Amniotic epithelial cell (primary cell): Measurements from ENCODE around the gene INO80D.
"Not testable (repeated sequence)": the region's sequence is repeated elsewhere in the genome, so short reads cannot be mapped to it uniquely, and the experiment has no call there.

Experiments
- DNase-seq: peaks from one replicate; pipeline ENCODE4 v3.0.0-alpha.2; 2010; ENCODE audit warnings: low read depth

Gene INO80D, protein sequence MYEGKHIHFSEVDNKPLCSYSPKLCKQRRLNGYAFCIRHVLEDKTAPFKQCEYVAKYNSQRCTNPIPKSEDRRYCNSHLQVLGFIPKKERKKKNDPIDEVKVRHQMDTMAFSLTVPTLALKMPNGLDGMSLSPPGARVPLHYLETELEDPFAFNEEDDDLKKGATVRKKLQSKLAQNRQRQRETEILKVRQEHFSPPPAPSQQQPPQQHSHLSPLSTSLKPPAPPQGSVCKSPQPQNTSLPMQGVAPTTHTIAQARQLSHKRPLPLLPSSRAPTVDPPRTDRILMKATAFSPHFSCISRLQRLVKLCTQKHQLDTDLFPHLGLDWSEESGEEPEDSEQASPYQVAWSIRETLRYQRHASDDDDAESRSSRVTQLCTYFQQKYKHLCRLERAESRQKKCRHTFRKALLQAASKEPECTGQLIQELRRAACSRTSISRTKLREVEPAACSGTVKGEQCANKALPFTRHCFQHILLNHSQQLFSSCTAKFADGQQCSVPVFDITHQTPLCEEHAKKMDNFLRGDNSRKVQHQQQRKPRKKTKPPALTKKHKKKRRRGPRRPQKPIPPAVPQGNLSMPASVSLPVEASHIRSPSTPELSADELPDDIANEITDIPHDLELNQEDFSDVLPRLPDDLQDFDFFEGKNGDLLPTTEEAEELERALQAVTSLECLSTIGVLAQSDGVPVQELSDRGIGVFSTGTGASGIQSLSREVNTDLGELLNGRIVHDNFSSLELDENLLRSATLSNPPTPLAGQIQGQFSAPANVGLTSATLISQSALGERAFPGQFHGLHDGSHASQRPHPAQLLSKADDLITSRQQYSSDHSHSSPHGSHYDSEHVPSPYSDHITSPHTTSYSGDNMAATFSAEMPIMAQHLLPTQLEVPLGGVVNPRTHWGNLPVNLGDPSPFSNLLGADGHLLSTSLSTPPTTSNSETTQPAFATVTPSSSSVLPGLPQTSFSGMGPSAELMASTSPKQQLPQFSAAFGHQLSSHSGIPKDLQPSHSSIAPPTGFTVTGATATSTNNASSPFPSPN

DNA sequence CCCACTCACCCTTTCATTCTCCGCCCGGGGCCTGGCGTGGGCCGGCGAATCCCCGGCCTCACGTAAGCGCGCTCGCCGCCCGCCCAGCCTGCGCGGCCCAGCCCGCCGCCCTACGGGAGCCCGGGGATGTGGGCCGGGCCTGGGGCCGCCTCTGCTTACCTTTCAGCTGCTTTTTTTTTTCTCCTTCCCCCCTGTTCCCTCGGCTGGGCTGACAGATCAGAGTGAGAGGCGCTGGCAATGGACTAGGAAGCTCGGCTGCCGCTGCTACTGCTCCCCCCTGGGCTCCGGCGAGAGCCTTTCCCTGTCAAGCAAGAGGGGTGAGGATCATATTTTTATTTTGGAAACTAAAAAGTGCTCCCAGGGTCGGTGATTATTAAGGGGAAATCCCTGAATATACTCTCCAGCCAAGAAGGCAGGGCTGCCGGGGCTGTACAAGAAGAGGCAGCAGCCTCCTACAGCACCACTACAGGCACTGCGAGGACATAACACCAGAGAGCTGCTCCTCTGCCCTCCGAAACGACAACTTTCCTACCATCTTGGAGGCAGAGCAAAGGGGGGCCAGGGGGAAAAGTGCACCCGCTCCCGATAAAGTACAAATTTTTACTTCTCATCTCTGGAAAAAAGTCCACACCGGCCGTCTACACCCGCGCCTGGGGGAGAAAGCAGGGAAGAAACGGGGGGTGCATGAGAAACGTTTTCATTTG, at the start of gene INO80D:
Gene INO80D, minus strand, starts transcription at position 433 of the 704 bp plus-strand sequence. CDS start 23,158 bp downstream, outside the sequence.
- DNase-seq, result peak; percentile 82

GRCh38 chr2:206127656-206128055, 41.7 kb upstream of the INO80D start:
- no peak for DNase-seq

- no peak for DNase-seq
Observed at GRCh38 chr2:206125901-206126300, 39.9 kb upstream of the INO80D start.

GRCh38 chr2:206122569-206122968, 36.6 kb upstream of the INO80D start:
- DNase-seq, result not testable (repeated sequence)

- no peak for DNase-seq
Observed at GRCh38 chr2:206116278-206116677, 30.3 kb upstream of the INO80D start.

GRCh38 chr2:206115026-206115578, 29.1 kb upstream of the INO80D start:
- DNase-seq, result no peak

DNA sequence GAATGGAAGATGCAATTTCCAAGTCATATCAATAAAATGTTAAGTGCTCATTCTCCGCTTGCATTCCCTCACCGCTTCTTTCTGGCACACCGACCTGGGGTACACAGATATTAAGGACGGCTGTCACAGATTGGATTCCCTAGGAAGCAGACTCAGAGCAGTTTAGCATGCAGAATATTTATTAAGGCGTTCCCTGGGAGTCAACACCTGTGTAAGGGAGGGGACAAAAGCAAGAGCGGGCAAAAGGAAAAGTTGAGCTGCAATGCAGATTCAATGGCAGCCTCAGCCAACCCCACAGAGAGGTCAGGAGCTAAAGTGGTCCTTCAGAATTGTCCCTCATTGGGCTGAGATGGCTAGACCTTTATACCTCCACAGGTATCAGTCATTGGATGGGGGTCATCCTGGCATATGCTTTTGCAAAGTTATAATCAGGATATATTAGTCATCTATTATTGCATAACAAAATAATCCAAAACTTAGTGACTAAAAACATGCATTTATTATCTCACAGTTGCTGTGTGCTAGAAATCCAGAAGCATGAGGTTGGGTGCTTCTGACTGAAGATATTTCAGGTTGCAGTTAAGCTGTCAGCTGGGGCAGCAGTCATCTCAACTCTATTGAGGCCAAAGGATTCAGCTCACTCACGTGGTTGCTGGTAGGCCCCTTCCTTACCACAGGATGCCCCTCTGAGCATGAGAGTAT, 27.0 kb upstream of the INO80D start:
- peak; percentile 63 for DNase-seq

DNA sequence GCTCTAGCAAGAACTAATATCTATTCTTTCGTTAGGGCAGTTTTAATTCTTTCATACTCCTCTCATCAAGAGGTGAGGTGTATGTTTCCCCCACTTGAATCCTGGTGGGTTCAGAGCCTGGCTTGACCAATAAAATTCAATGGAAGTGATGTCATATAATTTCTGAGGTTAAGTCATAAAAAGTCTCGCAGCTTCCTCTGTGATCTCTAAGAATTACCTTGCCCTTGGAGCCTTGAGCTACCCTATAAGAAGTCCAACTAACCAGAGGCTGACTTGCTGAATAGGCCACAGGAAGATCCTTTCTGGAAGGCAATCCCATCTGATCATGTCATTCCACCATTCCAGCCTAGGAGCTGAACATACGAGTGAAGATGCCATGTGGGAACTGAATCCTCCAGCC, 26.1 kb upstream of the INO80D start:
- DNase-seq, result no peak

DNA sequence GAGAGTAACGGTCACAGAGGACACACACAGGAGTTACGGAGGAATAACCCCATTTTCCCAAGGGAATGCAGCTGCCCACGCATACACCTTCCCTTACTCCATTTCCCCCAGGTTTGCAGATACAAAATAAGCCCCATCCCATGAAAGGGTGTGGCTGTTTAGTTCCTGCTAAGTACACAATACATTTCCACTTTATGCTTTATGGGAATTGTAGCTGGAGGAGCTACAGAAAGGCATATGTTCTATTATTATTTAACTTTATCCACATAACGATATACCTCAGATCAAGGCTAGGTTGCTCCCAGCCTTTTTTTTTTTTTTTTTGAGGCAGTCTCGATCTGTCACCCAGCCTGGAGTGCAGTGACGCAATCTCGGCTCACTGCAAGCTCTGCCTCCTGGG, 22.7 kb upstream of the INO80D start:
- DNase-seq, result no peak

DNA sequence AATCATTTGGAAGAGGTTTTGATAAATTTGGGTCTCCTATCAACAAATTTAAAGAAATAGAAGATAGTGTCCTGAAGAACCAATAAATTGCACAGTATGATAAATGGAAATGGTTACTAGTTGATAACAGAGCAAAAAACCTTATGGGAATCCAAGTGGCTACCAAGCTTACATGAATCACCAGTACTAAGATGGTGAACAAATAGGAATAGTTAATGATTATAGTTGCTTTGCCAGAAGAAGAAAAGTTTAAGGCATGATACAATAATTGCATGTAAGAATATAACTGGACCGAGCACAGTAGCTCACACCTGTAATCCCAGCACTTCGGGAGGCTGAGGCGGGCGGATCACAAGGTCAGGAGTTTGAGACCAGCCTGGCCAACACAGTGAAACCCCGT, 19.6 kb upstream of the INO80D start:
- no peak for DNase-seq

GRCh38 chr2:206105038-206105437, 19.1 kb upstream of the INO80D start:
- no peak for DNase-seq

- DNase-seq, result not testable (repeated sequence)
Observed at GRCh38 chr2:206098872-206099271, 12.9 kb upstream of the INO80D start.

DNA sequence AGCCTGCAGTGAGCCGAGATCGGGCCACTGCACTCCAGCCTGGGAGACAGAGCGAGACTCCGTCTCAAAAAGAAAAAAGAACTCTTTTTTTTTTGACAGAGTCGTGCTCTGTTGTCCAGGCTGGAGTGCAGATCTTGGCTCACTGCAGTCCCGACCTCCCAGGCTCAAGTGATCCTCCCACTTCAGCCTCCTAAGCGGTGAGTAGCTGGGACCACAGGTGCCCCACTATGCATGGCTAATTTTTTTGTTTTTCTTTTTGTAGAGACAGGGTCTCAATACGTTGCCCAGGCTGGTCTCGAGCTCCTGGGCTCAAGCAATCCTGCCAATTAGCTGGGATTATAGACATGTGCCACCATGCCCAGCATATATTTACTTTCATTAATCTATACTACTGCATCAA, 12.5 kb upstream of the INO80D start:
- DNase-seq, result no peak

- no peak for DNase-seq
Observed at GRCh38 chr2:206096876-206097275, 10.9 kb upstream of the INO80D start.

- no peak for DNase-seq
Observed at GRCh38 chr2:206095536-206096332, 9.8 kb upstream of the INO80D start.

- no peak for DNase-seq
Observed at GRCh38 chr2:206092297-206092696, 6.3 kb upstream of the INO80D start.

DNA sequence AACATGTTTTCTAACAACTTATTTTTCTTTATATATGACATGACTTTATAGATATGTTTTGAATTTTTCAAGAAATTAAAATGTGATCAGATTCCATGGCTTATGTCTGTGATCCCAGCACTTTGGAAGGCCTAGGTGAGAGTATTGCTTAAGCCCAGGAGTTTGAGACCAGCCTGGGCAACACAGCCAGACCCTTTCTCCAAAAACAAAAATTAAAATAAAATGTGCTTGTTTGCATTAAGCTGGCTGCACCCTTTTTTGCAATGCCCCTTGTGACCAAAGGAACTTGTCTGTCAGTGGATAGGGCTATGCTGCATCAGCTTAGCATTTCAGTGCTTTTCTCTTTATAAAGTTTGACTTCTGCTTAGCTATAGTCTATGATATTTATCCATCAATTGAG, 2.3 kb upstream of the INO80D start:
- no peak for DNase-seq

GRCh38 chr2:206086716-206087350, 859 bp upstream of the INO80D start:
- peak; percentile 27 for DNase-seq

DNA sequence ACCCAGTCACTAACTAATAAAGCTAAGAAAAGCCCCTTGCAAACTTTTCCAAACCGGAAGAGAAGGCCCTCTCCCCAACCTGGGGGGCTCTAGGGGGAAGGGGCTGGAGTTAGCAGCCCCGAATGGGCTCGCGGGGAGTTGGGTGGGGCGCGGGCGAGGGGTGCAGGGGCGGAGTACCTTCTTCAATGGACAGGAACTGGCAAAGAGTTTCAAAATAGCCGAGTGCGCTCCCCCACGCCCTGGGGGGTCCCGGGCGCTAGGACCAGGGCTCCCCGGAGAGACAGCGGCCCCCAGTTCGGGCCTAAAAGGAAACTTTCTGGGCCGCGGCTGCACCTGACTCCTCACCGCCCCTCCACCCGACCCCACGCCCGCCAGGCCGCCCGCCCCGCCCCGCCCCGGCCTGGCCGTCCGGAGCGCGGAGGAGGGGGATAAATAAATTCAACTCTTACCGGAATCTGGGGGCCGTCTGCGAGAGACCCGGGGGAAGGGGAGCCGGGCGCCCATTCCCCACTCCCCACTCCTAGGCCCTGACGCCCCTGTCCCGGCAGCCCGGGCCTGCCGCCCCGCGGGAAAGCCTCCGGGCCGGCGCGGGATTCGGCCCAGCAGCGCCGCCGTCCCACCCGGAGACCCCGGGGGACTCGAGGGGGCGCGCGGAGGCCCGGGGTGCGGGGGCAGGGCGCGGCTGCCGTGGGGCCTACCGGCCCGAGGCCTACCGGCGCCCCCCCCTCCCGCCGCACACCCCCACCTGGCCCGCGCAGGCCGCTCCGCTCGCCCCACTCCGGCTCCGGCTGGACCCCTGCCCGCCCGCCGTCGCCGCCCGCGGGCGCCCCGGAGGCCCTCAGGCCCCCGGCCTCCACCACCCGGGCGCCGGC, 868 bp downstream of the INO80D start:
- peak; percentile 20 for DNase-seq
